Left lung (tissue), 10 donors: Measurements from ENCODE around the gene TRPM2. TPM values are rescaled to one million over a fixed set of nuclear protein-coding genes. Genes with fewer than 3 reads are reported as not detected.

ENCODE experiments used
- ATAC-seq: fragments of 200-7000 bp; cut with Tn5 transposase; one replicate; pipeline ENCODE4 v1.9.1; 2020; ENCODE audit warnings: moderate library complexity
- DNase-seq, 4 donors: peaks; one replicate each; pipeline ENCODE4 v3.0.0-alpha.2; 2013 to 2020
- H3K27ac ChIP-seq, 2 donors: fragments of 200-600 bp; sonication (generic) in 1 of 2; one replicate each; pipeline versions ENCODE4 v1.5.0 to v1.8.0; 2020 to 2021
- H3K27me3 ChIP-seq, 2 donors: fragments of 200-600 bp; sonication (generic) in 1 of 2; one replicate each; pipeline versions ENCODE4 v1.5.0 to v1.8.0; 2020 to 2021
- H3K36me3 ChIP-seq, 2 donors: fragments of 200-600 bp; sonication (generic) in 1 of 2; one replicate each; pipeline versions ENCODE4 v1.5.0 to v1.8.0; 2020 to 2021
- H3K4me1 ChIP-seq, 2 donors: fragments of 200-600 bp; one replicate each; pipeline ENCODE4 v1.8.0; 2021
- H3K4me3 ChIP-seq, 2 donors: fragments of 200-600 bp; sonication (generic) in 1 of 2; one replicate each; pipeline versions ENCODE4 v1.5.0 to v1.8.0; 2020 to 2021; ENCODE audit warnings: mild to moderate bottlenecking in 1 of 2
- H3K9me3 ChIP-seq, 2 donors: fragments of 200-600 bp; sonication (generic) in 1 of 2; one replicate each; pipeline versions ENCODE4 v1.5.0 to v1.8.0; 2020 to 2021
- CTCF ChIP-seq, 2 donors: fragments of 200-600 bp; sonication (generic) in 1 of 2; IDR thresholded peaks; one replicate each; pipeline versions ENCODE4 v1.5.0 to v1.8.0; 2021; ENCODE audit warnings: antibody characterized with exemption in 2 of 2
- intact Hi-C, 2 donors: fragments of 100-400 bp; cut with DNase I; formaldehyde crosslinking; loops; one replicate each; pipeline versions ENCODE4 v1.11.2 to v1.14.2; 2022
- polyA plus RNA-seq, 6 donors: library from polyadenylated mRNA; unstranded; fragments of 120-200 nt; gene quantifications; one replicate each; pipeline ENCODE4 v1.2.1, GENCODE V29; 2013; ENCODE audit not compliant: insufficient read length in 6 of 6
- total RNA-seq, 2 donors: library from RNA; stranded (reverse); fragmentation: NEBNext Ultra II Directional; extraction: Animal tissue kit (Norgen Biotek cat#: 25700); gene quantifications; one replicate each; pipeline ENCODE4 v1.2.1, GENCODE V29; 2021
- donor health status: DM: no; HTN: yes; CAD: no.
- donor health status: DM: no; HTN: no; CAD: no.

TRPM2 gene
- total and polyA plus RNA-seq, 8 donors: 1.2 to 25.6 (median 1.6) TPM

- H3K36me3 ChIP-seq: no peaks in the 10 kb centered on the region
- H3K9me3 ChIP-seq: peaks cover 0 to 3% of the 10 kb centered on the region in 2 donors
- peak overlapping the region; percentile 73 to 83 for H3K4me3 ChIP-seq
- no peak for TF ChIP-seq CTCF (IDR thresholded peaks at IDR 0.05)
- intact Hi-C loops: no loop called here
- H3K4me1 ChIP-seq: peaks cover 5 to 13% of the 10 kb centered on the region in 2 donors
- ATAC-seq (peak; percentile 74), DNase-seq (peak in 3 of 4 donors; percentile 40 to 93 (median 62))
- H3K27ac ChIP-seq: no peak overlapping the region
- peaks cover 0 to 33% of the 10 kb centered on the region in 2 donors for H3K27me3 ChIP-seq
These were observed 102.2 kb downstream of the TRPM2 start for GRCh38 chr21:44455524-44456213.

GRCh38 chr21:44456214-44456914 lies 102.9 kb downstream of the TRPM2 start:
- DNase-seq: peak in 1 of 4 donors; percentile 80
- Histone ChIP-seq H3K36me3 (no peaks in the 10 kb centered on the region), H3K4me1 (peaks cover 5 to 13% of the 10 kb centered on the region in 2 donors), H3K27me3 (peaks cover 0 to 26% of the 10 kb centered on the region in 2 donors), H3K9me3 (peaks cover 0 to 3% of the 10 kb centered on the region in 2 donors), H3K4me3 (peak overlapping the region; percentile 73 to 83), H3K27ac (no peak overlapping the region)
- TF ChIP-seq CTCF (IDR thresholded peaks at IDR 0.05): no peak
- intact Hi-C loops: no loop called here
- no peak for ATAC-seq

- H3K4me3 ChIP-seq: no peak overlapping the region
- H3K36me3 ChIP-seq: no peaks in the 10 kb centered on the region
- peaks cover 0 to 21% of the 10 kb centered on the region in 2 donors for H3K27me3 ChIP-seq
- no peak for ATAC-seq
- intact Hi-C loops: no loop called here
- DNase-seq: peak in 1 of 4 donors; percentile 77
- TF ChIP-seq CTCF (IDR thresholded peaks at IDR 0.05): no peak
- peaks cover 5 to 13% of the 10 kb centered on the region in 2 donors for H3K4me1 ChIP-seq
- H3K9me3 ChIP-seq: peaks cover 0 to 3% of the 10 kb centered on the region in 2 donors
- no peak overlapping the region for H3K27ac ChIP-seq
These were observed 103.7 kb downstream of the TRPM2 start for GRCh38 chr21:44456915-44457736.

GRCh38 chr21:44458971-44459711 lies 105.7 kb downstream of the TRPM2 start:
- peak in 1 of 4 donors; percentile 72 for DNase-seq
- Histone ChIP-seq H3K27ac (no peak overlapping the region), H3K4me1 (peaks cover 5 to 13% of the 10 kb centered on the region in 2 donors), H3K36me3 (no peaks in the 10 kb centered on the region), H3K9me3 (no peaks in the 10 kb centered on the region), H3K4me3 (no peak overlapping the region), H3K27me3 (peaks cover 0 to 21% of the 10 kb centered on the region in 2 donors)
- intact Hi-C loops: no loop called here
- ATAC-seq: no peak
- TF ChIP-seq CTCF (IDR thresholded peaks at IDR 0.05): no peak
